Esophagus muscularis mucosa (tissue), 4 donors: ENCODE data around the gene PRSS8. TPM values are rescaled to one million over a fixed set of nuclear protein-coding genes. Genes with fewer than 3 reads are reported as not detected.
"Not testable (repeated sequence)": the region's sequence is repeated elsewhere in the genome, so short reads cannot be mapped to it uniquely, and the experiment has no call there.

Experiments used
- DNase-seq: peaks from one replicate; pipeline ENCODE4 v3.0.0-alpha.2; 2017; ENCODE audit errors: extremely low spot score
- H3K27ac ChIP-seq, 4 donors: fragments of 200-600 bp; sonication (generic); replicated peaks in 1 of 4; 1 replicate in 3 of 4; 2 replicates in 1 of 4; pipeline ENCODE4 v1.5.1; 2016 to 2019; ENCODE audit warnings: mild to moderate bottlenecking in 1 of 4
- H3K27me3 ChIP-seq, 4 donors: fragments of 200-600 bp; sonication (generic); one replicate each; pipeline versions ENCODE4 v1.5.1 to v1.6.0; 2016 to 2019
- H3K36me3 ChIP-seq, 4 donors: fragments of 200-600 bp; sonication (generic); one replicate each; pipeline ENCODE4 v1.5.1; 2016 to 2019
- H3K4me1 ChIP-seq, 4 donors: fragments of 200-600 bp; sonication (generic); one replicate each; pipeline ENCODE4 v1.5.1; 2016 to 2019
- H3K4me3 ChIP-seq, 4 donors: fragments of 200-600 bp; sonication (generic); 1 replicate in 2 of 4; 2 replicates in 2 of 4; pipeline ENCODE4 v1.5.1; 2016 to 2019; ENCODE audit warnings: mild to moderate bottlenecking in 4 of 4, moderate library complexity in 1 of 4
- H3K9me3 ChIP-seq, 4 donors: fragments of 200-600 bp; sonication (generic); 1 replicate in 3 of 4; 2 replicates in 1 of 4; pipeline ENCODE4 v1.5.1; 2016 to 2019
- EP300 ChIP-seq: sonication (generic); formaldehyde crosslinking; IDR thresholded peaks from one replicate; pipeline ENCODE4 v1.6.1; 2017; ENCODE audit warnings: antibody characterized with exemption
- POLR2A ChIP-seq: fragments of 450-650 bp; IDR thresholded peaks from one replicate; pipeline ENCODE4 v1.6.1; 2017; ENCODE audit warnings: antibody characterized with exemption, moderate library complexity, mild to moderate bottlenecking, low read depth
- POLR2AphosphoS5 ChIP-seq, 2 donors: sonication (generic); formaldehyde crosslinking; IDR thresholded peaks; one replicate each; pipeline ENCODE4 v1.6.1; 2017; ENCODE audit warnings: antibody characterized with exemption in 2 of 2
- WGBS: methylation state at CpG from one replicate; pipeline ENCODE4 v1.1.5; 2018; 5-methylcytosine and 5-hydroxymethylcytosine counted together
- intact Hi-C: fragments of 100-400 bp; cut with DNase I; formaldehyde crosslinking; loops from one replicate; pipeline ENCODE4 v1.15.1; 2023
- total RNA-seq, 4 donors: library from RNA; depleted of rRNA; stranded (reverse); fragments of >200 nt; gene quantifications; one replicate each; pipeline versions ENCODE4 v1.1.0 to v1.2.1, GENCODE V29; 2016
- TF ChIP-seq, protein P1 (sequence below), 3 experiments: fragments of 200-600 bp in 2 of 3; fragments of 450-650 bp in 1 of 3; sonication (generic) in 2 of 3; IDR thresholded peaks; one replicate each; pipeline ENCODE4 v1.5.1; 2017 to 2019; ENCODE audit warnings: antibody characterized with exemption in 3 of 3, mild to moderate bottlenecking in 2 of 3, moderate library complexity in 1 of 3

Gene PRSS8
- total RNA-seq, 4 donors from 2014 or later, result 0.34 TPM; not detected in 3

DNA sequence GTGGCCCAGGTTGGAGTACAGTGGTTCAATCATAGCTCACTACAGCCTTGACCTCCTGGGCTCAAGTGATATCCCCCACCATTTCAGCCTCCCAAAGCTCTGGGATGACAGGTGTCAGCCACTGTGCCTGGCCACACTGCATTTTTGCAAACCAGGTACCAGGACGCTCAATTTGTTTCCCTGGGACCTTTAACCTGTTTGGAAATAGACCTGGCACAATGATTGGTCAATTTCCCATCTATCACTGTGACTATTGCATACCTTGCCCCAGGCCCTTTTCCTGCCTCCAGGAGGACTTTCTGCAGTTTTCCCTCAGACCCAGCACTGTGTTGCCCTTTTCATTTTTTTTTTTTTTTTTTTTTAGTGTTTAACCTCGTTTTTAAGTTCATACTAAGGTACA is 33.3 kb upstream of the PRSS8 start:
- intact Hi-C loops, result no loop called here
- TF ChIP-seq, protein P1, sequence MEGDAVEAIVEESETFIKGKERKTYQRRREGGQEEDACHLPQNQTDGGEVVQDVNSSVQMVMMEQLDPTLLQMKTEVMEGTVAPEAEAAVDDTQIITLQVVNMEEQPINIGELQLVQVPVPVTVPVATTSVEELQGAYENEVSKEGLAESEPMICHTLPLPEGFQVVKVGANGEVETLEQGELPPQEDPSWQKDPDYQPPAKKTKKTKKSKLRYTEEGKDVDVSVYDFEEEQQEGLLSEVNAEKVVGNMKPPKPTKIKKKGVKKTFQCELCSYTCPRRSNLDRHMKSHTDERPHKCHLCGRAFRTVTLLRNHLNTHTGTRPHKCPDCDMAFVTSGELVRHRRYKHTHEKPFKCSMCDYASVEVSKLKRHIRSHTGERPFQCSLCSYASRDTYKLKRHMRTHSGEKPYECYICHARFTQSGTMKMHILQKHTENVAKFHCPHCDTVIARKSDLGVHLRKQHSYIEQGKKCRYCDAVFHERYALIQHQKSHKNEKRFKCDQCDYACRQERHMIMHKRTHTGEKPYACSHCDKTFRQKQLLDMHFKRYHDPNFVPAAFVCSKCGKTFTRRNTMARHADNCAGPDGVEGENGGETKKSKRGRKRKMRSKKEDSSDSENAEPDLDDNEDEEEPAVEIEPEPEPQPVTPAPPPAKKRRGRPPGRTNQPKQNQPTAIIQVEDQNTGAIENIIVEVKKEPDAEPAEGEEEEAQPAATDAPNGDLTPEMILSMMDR (IDR thresholded peaks at IDR 0.05), result no peak
- TF ChIP-seq POLR2AphosphoS5 (IDR thresholded peaks at IDR 0.05) (no peak), EP300 (no peak), POLR2A (no peak)
- Histone ChIP-seq H3K4me1 (peaks cover 0 to 5% (median 0%) of the 10 kb centered on the region in 4 donors), H3K27ac (no peak overlapping the region), H3K27me3 (no peaks in the 10 kb centered on the region), H3K9me3 (no peaks in the 10 kb centered on the region), H3K36me3 (no peaks in the 10 kb centered on the region), H3K4me3 (no peak overlapping the region)
- DNase-seq, result no peak
- WGBS, result 70% methylated on average over 2 of the region's 2 CpGs

DNA sequence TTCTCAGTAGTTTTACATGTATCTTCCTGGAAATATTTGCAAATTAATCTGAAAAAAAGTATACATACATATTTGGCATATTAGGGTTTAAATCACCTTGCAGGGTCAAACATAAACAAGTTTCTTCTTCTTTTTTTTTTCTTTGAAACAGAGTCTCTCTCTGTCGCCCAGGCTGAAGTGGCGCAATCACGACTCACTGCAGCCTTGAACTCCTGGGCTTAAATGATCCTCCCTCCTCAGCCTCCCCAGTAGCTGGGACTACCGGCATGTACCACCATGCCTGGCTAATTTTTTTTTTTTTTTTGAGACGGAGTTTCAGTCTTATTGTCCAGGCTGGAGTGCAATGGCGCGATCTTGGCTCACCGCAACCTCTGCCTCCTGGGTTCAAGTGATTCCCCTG is 31.8 kb upstream of the PRSS8 start:
- peaks cover 0 to 5% (median 0%) of the 10 kb centered on the region in 4 donors for H3K4me1 ChIP-seq
- no peak overlapping the region for H3K27ac ChIP-seq
- DNase-seq, result no peak
- WGBS, result 89% methylated on average over 8 of the region's 8 CpGs
- H3K9me3 ChIP-seq, result no peaks in the 10 kb centered on the region
- no peak overlapping the region for H3K4me3 ChIP-seq
- intact Hi-C loops, result no loop called here
- TF ChIP-seq POLR2A, result no peak
- TF ChIP-seq EP300, result no peak
- TF ChIP-seq POLR2AphosphoS5 (IDR thresholded peaks at IDR 0.05), result no peak
- TF ChIP-seq, protein P1 (IDR thresholded peaks at IDR 0.05), result no peak
- no peaks in the 10 kb centered on the region for H3K36me3 ChIP-seq
- no peaks in the 10 kb centered on the region for H3K27me3 ChIP-seq

DNA sequence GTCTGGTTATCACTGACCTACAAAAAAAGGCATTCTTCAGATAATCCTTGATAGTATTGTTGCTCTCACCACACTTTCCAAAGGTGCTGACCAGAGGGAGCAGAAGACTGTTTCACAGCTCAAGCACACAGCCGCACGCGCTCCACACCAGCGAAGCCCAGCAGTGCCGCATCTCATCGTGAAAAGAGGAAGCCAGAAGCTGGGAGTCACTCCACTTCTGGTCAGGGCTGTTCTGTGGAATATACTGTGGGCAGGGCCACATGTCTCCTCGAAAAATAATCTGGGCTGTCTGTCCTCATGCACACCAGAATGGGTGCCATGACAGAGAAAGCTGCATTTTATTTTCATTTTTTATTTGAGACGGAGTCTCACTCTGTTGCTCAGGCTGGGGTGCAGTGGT is 21.6 kb upstream of the PRSS8 start:
- Histone ChIP-seq H3K36me3 (no peaks in the 10 kb centered on the region), H3K4me3 (no peak overlapping the region), H3K27ac (no peak overlapping the region), H3K9me3 (no peaks in the 10 kb centered on the region), H3K4me1 (no peaks in the 10 kb centered on the region), H3K27me3 (peaks cover 0 to 41% (median 0%) of the 10 kb centered on the region in 4 donors)
- TF ChIP-seq POLR2AphosphoS5 (IDR thresholded peaks at IDR 0.05), result no peak
- intact Hi-C loops, result no loop called here
- DNase-seq, result no peak
- 65% methylated on average over 8 of the region's 8 CpGs for WGBS

DNA sequence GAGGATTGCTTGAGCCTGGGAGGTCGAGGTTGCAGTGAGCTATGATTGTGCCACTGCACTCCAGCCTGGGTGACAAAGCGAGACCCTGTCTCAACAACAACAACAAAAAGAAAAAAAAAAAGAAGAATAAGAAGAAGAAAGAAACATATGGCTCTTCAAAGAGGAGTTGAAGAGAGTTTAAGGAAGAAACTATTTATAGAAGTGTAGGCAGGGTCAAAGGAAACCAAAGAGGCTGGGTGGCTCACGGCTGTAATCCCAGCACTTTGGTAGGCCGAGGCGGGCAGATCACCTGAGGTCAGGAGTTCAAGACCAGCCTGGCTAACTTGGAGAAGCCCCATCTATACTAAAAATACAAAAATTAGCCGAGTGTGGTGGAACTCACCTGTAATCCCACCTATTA is 15.4 kb upstream of the PRSS8 start:
- H3K4me3 ChIP-seq, H3K36me3 ChIP-seq, H3K4me1 ChIP-seq, DNase-seq, H3K27ac ChIP-seq, H3K9me3 ChIP-seq, intact Hi-C loops: not testable (repeated sequence)
- peaks cover 0 to 55% (median 0%) of the 10 kb centered on the region in 4 donors for H3K27me3 ChIP-seq
- 62% methylated on average over 6 of the region's 6 CpGs for WGBS

DNA sequence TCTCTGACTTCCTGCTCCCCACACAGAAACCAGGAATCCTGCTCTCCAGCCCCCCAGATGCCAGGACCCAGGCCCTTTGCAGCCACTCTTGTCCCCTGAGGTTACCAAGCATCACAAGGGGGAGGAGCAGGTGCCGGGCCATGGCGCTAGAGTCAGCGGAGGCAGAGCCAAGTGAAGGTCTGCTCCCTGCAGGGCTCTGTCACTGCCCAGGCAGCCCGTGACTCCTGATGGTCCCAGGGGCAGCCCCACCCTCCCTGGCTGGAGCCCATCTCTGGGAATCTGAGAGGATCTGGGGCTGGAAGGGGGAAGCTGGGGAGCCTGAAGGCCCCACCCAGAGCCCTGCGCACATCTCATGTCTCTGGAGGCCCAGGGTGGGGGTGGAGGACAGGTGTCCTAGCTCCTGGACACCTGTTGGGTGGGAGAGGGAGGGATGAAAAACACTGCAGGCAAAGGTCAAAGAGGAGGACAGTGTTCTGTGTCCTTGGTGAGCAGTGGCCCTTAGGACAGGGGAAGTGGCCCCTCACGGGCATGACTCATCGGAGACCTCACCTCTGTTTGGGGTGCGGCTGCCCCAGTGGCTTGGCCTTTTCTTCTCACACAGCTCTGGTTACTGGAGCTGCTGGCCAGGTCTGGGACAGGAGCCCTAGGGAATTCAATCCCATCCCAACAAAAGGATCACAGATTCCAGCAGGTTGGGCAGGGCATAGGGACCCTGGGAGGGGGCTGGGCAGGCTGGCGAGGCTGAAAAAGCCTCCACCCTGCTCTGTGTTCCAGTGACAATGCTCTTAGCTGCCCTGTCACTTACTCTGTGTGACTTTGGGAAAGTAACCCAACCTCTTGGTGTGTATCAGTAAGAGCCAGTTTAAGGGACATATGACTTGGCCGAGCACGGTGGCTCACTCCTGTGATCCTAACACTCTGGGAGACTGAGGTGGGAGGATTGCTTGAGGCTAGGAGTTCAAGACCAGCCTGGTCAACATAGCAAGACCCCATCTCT is 14.7 kb upstream of the PRSS8 start, which contains the start of gene PRSS36:
Gene PRSS36 (minus strand): TSS at position 173 of the 997 bp plus-strand sequence. CDS start 31 bp downstream, at position 142.
- Histone ChIP-seq H3K9me3 (no peaks in the 10 kb centered on the region), H3K27ac (peak within 1 kb of the TSS in 1 of 4 donors; percentile 22), H3K4me3 (peak within 1 kb of the TSS in 1 of 4 donors; percentile 4), H3K36me3 (no peaks in the 10 kb centered on the region), H3K4me1 (peaks cover 0 to 6% (median 5%) of the 10 kb centered on the region in 4 donors), H3K27me3 (peaks cover 0 to 50% (median 0%) of the 10 kb centered on the region in 4 donors)
- intact Hi-C loops, result no loop called here
- TF ChIP-seq POLR2AphosphoS5 (IDR thresholded peaks at IDR 0.05) (no peak), EP300 (no peak), POLR2A (no peak)
- TF ChIP-seq, protein P1 (IDR thresholded peaks at IDR 0.05), result no peak
- WGBS, result 71% methylated on average over 7 of the region's 11 CpGs
- DNase-seq, result no peak
